Stimulated activated CD8-positive, alpha-beta memory T cell treated with anti-CD3 and anti-CD28 coated beads, Interleukin-7, amount 100 ng/mL, for 24 hours (primary cell): ENCODE results near the gene TPRG1.
A peak's percentile ranks its signal among the peaks of the same experiment; 100 is the strongest.
"Not testable (repeated sequence)": the region's sequence is repeated elsewhere in the genome, so short reads cannot be mapped to it uniquely, and the experiment has no call there.

ENCODE experiments used
- DNase-seq: peaks from one replicate; pipeline ENCODE4 v3.0.0-alpha.2; 2020; ENCODE audit warnings: low read depth

TPRG1 gene

DNA sequence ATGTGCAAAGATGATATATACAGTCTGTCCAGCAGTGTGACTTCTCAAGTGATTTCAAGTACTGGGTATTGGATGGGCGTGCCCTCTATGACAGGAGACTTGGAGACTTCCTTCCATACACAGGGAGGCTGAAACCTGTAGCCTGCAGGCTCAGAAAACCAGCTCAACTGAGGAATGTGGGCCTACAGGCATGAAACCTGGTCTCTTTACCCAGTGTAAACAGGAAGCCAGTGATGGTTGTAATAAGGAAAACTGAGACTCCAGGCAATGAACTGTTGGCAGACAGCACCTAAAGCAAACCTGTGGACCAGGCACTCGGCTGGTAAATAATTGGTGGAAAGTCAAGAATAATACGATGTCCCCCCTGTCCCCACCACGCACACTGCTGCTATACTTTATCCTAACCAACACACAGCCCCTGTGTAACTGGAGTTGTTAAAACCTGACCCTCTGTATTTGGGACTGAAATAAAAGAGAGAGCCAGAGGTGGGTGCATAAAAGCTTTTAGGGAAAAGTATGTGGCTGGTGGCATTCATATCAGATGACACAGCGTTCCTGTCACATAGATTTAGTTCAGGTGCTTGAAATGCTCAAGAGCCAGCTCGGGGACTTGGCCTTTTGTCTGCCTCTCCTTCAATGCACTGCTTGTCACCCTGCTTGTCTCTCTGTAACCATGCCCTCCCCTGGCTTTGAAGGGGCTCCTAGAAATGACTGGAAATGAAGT lies 144.7 kb downstream of the TPRG1 start:
- DNase-seq: no peak

- DNase-seq: no peak
Measured at GRCh38 chr3:189317911-189318310, 146.1 kb downstream of the TPRG1 start.

GRCh38 chr3:189320511-189320910 lies 148.7 kb downstream of the TPRG1 start:
- DNase-seq: no peak

DNA sequence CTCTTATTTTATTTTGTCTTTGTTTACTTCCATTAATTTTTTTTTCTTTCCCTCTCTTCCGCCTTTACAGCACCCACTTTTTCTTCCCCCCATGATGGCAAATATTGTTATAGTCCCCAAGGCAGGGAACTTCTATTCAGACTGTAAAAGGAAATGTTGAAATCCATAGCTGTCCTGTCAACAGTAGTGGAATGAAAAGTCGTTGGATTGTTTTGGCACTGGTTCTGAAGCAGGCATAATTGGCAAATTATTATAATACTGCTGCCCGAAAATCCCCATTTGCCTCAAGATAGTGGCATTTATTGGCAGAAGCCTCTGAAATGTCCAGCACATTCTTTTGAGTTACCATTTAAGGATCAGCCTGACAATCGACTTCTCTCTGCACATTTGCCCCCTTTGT lies 150.6 kb downstream of the TPRG1 start:
- no peak for DNase-seq

DNA sequence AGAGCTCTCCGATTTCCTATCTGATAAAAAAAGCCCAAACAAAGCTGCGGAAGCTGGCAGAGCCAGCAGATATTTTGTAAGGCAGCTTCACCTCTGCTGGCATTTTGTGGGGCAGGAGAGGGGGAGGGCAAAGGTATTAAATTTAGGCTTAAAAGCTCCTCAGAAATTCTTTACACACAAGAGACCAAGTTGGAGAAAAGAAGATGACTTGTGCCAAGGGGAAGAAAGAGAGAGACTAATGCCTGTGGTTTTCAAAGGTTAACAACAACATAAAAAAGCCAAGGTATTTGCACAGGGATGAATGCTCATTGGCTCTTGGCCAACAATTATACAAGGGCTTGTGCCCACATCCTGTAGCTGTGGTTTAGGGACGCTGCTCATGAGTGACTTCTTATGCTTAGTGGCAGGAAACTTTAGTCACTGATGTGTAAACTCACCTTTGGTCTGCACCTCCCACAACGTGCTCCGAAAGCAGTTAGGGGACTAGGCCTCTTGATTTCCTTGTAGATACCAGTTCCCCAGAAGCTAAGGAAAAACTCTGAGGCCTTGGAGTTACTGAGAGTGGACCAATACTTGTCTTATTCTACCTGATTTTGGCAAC lies 152.9 kb downstream of the TPRG1 start:
- peak; percentile 48 for DNase-seq

DNA sequence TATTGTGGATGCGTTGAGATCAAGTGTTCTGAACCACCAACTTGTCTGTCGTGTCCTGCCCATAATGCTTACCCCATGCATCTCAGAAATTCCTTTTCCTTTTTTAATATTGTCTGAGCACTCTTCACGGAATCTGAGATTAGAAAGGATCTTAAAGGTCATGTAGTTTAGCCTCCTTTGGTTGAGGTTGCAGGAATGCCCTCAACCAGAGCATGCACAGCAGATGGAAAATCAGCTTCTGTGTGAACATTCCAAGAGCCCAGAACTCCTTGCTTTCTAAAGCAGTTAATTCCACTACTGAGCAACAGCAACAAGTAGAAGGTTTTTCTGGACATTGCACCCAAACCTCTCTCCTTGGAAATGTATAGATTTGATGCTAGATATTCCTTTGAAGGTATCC lies 153.7 kb downstream of the TPRG1 start:
- DNase-seq: no peak

- DNase-seq: not testable (repeated sequence)
Measured at GRCh38 chr3:189329630-189330029, 157.9 kb downstream of the TPRG1 start.

- no peak for DNase-seq
Measured at GRCh38 chr3:189330066-189330465, 158.3 kb downstream of the TPRG1 start.

DNA sequence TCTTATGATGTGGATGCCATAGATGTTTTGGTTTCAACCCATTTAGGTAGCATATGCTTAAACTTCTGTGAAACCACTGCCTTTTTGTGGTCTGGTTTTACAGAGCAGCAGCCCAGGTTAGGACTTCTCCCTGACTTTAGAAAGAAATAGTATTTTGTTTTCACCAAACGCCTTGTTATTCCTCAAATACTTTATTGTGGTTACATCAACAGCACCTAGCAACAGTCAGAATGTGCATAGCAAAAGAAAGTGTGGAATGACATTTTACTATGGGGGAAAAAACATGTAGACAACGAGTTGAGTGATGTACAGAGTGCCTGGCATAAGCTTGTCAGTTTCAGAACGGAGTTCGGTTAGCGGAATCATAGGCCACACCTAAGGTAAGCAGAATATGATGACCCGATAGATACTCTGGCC lies 159.2 kb downstream of the TPRG1 start:
- DNase-seq: no peak

DNA sequence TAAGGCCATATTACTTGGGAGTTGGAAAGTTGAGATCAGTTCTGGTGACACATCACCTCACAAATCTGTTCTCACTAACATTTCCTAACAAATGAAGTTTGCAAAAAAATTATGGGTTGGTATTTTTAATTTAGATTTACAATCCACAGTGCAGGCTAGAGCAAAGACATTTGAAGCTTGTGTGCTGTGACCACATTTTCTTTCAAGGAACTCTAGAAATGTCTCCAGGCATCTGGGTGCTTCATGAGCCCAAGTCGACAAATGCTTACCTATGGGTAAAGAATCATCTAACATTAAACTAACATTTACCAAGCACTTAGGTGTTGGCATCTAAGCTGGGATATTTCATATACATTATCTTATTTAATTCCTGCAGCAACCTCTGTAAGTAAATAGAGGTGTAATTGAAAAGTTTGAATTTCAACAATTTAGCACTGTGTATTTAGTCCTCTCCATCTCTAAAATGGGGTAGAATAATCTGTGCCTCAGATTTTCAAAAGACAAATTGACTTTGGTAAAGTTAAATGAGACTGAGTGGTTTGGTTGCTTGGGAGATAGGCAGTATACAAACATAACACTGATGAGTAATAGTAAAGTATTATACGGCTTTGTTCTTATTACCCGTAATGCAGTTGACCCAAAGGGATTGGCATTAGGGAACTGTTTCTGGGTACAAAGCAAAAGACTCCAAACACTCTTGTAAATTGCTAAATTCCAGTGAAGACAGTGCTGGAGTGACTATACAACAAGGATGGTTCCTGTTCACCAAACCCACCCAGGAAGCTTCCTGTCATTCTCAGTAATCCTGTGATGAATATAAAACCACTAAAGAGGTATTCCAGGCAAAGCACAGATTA lies 162.5 kb downstream of the TPRG1 start:
- no peak for DNase-seq

GRCh38 chr3:189337673-189338091 lies 165.9 kb downstream of the TPRG1 start:
- no peak for DNase-seq

DNA sequence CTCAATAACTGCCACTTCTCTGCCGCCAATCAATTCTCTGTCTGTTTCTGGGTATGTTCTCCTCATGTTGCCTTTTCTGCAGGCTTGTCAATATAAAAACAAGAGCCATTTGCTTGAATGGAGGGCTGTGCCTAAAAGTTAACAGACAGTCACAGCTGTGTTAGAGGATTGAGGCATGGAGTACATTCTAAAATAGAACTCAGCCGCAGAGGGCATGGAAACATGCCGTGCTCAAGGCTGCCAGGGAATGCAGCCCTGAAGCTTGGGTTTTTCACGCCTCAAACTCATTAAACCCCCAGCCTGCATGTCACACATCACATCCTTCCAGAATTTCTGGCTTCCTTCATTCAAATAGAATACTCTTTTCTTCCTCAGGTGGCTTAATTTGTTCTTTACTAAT lies 166.6 kb downstream of the TPRG1 start:
- DNase-seq: no peak

DNA sequence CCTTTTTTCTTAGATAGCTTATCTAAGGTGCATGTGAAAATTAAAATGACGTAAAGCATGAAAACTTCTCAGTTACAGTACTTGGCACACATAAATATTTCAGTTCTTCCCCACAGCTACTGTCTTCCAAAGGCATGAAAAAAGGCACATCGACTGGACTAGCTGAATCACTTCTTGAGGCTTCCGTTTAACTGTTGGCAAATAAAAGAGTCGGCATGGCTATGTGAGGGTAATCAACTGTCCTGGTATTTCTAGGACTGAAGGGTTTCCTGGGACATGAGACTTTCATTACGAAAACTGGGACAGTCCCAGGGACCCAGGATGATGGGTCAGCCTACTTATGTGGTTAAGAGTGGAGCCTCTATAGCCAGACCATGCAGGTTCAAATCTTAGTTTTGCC lies 168.2 kb downstream of the TPRG1 start:
- no peak for DNase-seq

DNA sequence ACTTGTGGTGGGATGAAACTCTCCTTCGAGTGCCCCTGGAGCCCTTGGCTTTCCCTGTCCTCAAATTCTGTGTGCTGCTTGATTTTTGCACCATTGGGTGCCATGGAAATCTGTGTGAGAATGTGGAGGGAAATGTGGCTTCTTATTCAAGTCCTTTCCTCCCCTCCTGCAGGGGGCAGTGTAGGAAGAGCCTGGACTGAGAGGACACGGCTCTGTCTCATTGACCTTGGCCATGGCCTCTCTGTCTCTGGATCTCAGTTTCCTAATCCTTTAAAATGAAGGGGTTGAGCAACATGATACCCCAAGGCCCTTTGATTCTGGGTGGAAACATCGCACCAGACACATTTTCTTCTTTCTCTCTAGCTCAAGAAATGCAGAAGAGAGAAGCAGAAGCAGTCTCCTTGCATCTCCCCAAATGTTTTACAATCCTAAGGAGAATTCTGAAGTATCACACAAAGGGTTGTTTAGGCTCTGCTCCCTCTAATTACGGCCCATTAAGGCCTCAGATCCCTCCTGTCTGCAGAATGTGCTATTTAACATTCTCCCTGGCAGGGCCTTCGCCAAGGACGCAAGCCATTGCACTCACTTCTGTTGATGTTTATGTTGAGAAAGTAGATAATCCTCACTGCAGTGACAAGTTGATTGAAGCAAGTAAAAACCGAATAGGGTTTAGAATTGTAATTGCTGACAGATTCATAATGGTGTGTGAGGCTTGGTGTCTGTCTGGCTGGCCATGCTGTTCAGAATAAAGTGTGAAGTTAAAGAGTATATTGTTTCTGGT lies 169.1 kb downstream of the TPRG1 start:
- no peak for DNase-seq

GRCh38 chr3:189342811-189343210 lies 171.0 kb downstream of the TPRG1 start:
- DNase-seq: no peak

DNA sequence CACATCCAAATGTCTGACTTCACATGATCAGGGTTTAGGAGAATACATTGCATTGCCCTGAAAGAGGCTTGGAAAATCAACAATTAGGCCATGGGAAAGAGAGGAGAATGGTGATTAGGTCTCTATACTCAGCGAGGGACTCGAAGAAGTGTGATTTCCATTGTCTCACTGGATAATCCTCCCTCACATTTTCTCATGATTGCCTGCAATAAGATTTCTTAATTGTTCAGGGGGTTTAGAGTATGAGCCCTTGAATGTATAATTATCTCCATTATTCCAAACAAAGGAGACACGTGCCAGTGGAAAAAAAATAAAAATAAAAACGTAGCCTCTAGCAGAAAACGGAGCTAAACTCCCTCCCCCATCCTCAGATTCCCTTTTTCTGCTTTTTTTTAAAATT lies 173.2 kb downstream of the TPRG1 start:
- DNase-seq: no peak

- DNase-seq: no peak
Measured at GRCh38 chr3:189349772-189350171, 178.0 kb downstream of the TPRG1 start.

DNA sequence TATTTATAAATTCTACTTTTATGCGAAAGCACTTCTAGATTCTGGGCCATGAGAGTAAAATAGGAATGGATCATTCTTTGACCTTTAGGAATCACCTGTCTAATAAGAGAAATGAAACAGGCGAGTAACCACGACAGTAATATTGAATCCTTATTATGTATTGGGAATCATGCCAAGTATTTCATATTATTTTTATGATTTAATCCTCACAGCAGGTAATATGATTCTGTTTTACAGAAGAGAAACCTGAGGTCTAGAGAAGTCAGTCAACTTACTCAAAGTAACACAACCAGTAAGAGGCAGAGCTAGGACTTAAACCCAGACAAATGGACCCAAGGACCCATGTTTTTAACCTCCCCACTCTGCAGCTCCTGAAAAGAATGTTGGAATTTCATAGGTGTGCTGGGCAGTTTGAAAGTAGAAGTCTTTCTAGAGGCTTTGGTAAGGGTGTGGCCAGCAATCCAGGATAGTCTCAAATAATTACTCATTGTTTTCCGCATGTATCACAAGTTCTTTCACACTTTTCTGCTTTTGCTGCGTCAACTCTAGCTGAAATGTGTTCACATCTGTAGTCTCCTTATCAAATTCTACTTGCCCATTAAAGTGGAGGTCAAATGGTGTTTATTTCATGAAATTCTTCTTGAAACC lies 181.7 kb downstream of the TPRG1 start:
- no peak for DNase-seq

GRCh38 chr3:189353988-189354889 lies 182.5 kb downstream of the TPRG1 start:
- DNase-seq: no peak

GRCh38 chr3:189355115-189355480 lies 183.3 kb downstream of the TPRG1 start:
- no peak for DNase-seq
